ENCODE data around the gene DCHS1.
"Not testable (repeated sequence)": the region's sequence is repeated elsewhere in the genome, so short reads cannot be mapped to it uniquely, and the experiment has no call there.

DCHS1 gene, protein sequence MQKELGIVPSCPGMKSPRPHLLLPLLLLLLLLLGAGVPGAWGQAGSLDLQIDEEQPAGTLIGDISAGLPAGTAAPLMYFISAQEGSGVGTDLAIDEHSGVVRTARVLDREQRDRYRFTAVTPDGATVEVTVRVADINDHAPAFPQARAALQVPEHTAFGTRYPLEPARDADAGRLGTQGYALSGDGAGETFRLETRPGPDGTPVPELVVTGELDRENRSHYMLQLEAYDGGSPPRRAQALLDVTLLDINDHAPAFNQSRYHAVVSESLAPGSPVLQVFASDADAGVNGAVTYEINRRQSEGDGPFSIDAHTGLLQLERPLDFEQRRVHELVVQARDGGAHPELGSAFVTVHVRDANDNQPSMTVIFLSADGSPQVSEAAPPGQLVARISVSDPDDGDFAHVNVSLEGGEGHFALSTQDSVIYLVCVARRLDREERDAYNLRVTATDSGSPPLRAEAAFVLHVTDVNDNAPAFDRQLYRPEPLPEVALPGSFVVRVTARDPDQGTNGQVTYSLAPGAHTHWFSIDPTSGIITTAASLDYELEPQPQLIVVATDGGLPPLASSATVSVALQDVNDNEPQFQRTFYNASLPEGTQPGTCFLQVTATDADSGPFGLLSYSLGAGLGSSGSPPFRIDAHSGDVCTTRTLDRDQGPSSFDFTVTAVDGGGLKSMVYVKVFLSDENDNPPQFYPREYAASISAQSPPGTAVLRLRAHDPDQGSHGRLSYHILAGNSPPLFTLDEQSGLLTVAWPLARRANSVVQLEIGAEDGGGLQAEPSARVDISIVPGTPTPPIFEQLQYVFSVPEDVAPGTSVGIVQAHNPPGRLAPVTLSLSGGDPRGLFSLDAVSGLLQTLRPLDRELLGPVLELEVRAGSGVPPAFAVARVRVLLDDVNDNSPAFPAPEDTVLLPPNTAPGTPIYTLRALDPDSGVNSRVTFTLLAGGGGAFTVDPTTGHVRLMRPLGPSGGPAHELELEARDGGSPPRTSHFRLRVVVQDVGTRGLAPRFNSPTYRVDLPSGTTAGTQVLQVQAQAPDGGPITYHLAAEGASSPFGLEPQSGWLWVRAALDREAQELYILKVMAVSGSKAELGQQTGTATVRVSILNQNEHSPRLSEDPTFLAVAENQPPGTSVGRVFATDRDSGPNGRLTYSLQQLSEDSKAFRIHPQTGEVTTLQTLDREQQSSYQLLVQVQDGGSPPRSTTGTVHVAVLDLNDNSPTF (N-terminal part only)

DNA sequence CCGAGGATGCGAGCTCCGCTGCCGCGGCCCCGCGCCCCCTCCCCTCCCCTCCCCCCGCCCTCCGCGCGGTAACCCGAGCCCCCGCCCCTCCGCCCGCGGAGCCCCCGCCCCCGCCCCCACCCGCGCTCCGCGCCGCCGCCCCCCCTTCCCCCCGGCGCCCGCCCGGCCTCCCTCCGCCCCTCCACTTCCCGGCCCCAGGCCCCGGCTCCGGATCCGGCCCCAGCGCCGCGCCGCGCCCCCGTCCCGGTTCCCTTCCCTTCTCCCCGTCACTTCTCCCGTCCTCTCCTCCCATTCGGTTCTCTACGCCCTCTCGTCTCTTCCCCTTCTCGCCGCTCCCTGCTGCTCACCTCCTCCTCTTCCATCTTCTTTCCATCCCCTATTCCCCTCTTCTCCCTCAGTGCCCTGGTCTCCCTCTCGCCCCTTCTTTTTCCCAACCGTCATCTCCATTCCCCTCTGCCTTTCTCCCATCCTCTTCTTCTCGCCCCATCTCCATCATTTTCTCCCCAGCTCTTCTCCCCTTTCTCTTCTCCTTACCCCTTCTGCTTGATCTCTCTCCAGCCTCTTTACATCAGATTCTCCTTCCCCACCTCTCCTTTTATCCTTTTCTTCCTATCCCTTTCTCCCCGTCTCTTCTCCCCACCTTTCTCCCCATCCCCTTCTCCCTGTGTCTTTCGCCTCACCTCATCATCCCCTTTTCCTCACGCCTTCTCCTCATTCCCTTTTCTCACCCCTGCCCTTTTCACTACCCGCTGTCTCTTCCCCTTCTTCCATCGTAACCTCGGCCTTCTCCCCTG, at the start of gene DCHS1:
TSS of gene DCHS1 (minus strand) at position 20 of the 794 bp plus-strand sequence. CDS start 14,196 bp downstream, outside the sequence.
- DNase-seq (ENCODE audit: low read depth): peak; percentile 14

DNA sequence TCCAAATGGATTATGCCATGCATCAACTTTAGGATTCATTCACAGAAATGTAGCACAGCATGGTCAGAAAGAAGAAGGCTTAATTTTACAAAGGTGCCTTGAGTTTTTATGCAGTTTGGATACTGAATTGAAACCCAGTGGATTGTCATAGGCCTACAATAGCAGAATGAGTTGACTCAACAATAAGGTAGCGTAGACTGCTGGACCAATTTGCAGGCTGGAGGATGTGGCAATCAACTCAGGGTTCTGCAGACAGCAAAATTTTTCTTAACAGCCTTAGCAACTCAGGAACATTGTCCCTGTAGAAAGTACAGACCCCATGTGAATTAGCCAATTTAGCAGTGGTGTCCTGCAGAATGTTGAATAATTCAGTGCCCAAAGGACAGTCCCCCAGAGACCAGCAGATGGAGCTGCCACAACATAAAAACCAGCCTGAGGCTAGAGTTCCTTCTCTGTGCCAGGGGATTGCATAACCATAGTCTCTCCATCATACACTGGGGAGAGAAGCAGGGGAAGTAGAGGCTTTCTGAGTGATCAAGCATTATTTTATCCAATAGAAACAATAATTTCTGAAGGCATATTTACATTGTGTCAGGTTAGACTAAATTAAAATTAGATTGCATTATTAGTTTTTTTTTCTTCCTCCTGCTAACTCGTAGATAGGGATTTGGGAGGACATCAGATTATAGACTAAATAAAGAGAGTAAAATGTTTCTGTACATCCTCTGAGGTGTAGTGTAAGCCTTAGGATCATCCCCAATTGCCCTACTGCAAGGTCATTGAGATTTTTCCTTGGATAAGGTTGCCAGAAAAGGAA, 47.8 kb upstream of the DCHS1 start:
- peak; percentile 15 for DNase-seq (ENCODE audit: low read depth)

DNA sequence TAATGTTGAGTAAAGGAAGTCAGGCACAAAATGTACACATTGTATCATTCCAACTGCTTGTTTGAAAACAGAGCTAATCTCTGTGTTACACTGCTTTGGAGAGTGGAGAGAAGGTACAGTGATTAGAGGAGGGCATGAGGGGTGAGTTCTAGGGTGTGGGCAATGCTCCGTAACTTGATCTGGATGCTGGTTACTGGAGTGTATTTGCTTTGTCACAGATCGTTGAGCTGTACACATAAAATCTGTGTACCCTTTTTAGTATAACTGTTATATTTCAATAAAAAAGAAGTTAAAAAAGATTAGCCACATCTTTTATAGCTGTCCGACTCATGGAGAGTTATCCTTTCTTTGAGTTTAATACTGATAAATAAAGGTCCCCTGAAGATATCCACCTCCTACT, 46.3 kb upstream of the DCHS1 start:
- DNase-seq (ENCODE audit: low read depth): not testable (repeated sequence)

DNA sequence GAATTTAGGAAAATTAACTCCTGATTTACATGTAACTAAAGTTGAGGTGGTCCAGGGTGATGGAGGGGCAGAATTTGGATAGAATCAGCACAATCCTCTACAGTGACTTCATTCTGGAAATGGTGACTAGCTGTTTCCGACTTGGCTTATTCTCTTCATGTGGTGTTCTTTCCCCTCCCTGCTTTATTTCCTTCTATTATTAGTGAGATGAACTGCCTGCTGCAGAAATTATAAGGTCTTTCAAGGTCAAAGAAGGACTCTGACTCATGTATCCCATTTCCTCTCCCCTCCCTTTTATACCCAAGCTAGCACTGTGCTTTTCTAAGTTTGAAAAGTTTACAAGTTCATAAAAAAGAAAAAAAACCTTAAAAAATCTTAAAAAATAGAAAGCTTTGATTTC, 39.8 kb upstream of the DCHS1 start:
- peak; percentile 16 for DNase-seq (ENCODE audit: low read depth)

DNA sequence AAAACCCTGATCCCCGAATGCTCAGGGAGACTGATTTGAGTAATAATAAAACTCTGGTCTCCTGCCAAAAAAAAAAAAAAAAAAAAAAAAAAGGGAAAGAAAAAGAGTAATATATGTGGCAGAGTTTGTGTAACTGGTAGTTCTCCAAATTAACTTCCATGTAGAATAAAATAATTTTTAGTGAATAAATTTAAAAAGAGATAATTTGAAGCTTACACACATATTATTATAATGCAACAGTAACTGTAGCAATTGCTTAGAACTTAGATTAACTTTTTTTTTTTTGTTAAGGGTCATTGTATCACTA, 38.6 kb upstream of the DCHS1 start:
- DNase-seq (ENCODE audit: low read depth): no peak

DNA sequence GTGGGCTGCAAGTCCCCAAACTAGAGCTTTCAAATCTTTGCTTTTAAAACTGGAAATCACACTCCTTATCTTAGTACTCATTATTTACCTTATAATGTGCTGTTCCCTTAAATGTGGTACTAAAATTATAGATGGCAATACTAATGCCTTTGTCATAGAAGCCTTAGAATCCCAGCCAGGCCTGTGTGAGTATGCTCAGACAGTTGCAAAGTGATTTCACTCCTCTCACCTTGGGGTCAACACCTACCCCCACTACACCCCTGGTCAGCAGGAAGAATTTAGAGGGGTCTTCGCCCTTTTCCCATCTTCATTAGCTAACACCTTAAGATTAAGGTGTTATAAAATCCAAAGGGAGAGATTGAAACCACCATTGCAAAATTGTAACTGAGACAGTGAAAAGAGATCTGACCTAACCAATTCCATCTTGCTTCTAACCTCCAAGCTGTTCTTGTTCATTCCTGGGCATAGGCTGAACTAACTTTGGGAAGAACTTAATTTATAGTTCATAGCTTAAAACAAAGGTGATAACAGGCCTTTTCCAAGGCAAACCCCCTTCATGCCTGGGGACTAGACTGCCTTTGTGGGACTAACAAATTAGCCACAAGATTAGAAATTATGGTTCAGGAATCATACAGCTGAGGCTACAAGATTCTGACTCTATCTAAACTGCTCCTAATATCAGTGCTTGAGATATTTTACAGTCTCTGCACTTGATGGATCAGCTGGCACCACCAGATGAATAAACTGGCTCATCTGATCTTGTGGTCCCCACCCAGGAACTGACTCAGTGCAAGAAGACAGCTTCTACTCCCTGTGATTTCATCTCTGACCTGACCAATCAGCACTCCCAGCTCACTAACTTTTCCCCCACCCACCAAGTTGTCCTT, 38.0 kb upstream of the DCHS1 start:
- peak; percentile 48 for DNase-seq (ENCODE audit: low read depth)

DNA sequence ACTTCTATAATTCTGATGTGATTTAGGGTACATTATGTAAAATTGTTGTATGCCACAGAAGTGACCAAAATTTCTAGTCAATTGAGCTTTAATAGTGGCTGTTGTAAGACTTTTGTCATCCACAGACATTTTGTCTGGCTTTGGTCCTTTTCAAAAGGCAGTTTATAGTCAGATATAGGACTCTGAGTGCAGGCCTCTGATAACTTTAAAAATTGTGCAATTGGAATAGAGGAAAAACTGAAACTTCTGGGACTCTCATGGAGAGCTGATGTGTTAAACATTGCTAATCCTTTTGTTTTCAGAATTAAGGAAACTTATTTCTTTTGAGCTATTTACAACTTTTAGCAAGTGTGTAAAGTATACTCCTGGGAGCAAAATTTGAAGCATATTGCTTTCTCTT, 36.5 kb upstream of the DCHS1 start:
- no peak for DNase-seq (ENCODE audit: low read depth)

DNA sequence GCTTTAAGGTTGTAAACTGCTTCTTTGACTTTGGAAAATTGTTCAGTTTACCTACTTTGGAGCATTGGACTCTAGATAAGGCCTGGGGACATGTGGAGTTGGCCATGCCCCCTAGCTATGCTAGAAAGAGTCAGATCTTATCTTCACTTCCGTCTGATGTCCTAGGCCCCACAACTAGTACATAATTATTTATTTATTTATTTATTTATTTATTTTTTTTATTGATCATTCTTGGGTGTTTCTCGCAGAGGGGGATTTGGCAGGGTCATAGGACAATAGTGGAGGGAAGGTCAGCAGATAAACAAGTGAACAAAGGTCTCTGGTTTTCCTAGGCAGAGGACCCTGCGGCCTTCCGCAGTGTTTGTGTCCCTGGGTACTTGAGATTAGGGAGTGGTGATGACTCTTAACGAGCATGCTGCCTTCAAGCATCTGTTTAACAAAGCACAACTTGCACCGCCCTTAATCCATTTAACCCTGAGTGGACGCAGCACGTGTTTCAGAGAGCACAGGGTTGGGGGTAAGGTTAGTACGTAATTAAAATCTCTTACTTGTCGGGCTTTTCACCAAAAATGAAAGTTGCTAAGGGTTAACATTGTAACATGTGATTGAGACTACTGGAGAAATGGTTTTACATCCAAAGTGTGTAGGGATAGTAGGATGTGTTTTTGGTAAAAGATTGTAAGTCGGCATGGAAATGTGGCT, 35.0 kb upstream of the DCHS1 start:
- not testable (repeated sequence) for DNase-seq (ENCODE audit: low read depth)

DNA sequence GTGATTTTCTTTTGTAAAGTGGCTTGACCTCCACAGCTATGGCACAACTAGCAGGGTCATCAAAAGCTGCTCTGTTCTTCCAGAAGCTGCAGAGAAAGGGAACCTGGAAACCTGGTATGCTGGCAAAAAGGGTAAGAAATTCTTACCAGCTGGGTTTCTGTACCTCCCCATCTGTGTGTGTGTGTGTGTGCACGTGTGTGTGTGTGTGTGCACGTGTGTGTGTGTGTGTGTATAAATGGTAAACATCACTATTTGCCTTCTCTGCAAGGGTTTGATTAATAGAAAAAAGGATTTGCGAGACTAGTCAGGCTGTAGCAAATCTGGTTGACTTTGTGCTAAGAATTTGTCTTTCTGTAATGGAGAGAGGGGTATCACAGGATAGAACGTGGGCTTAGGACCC, 32.3 kb upstream of the DCHS1 start:
- DNase-seq (ENCODE audit: low read depth): no peak

DNA sequence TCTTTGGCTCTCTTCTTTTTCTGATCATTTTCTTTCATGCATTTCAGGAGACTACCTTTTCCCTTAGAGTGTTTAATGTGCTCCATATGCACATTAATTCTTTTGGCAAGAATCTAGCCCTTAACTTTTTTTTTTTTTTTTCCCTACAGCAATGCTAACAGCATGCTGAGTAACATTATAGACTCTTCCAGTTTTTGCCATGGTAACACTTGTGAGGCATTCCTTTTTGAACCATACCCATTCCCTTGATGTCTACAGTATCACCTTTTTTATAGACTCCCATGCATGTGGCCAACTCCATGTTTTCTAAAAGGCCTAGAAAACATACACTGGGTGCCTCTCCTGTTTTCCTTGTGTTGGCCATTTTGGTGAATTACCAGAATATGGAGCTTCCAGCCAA, 30.4 kb upstream of the DCHS1 start:
- no peak for DNase-seq (ENCODE audit: low read depth)

DNA sequence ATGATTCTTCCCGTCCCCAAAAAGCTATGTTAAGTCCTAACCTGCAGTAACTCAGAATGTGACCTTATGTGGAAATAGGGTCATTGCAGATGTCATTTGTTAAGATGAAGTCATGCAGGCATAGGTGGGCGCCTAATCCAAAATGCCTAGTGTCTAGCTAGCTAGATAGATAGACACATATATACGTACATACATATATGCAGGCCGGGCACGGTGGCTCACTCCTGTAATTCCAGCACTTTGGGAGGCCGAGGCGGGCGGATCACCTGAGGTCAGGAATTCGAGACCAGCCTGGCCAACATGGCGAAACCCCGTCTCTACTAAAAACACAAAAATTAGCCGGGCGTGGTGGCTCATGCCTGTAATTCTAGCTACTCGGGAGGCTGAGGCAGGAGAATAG, 28.5 kb upstream of the DCHS1 start:
- DNase-seq (ENCODE audit: low read depth): not testable (repeated sequence)

DNA sequence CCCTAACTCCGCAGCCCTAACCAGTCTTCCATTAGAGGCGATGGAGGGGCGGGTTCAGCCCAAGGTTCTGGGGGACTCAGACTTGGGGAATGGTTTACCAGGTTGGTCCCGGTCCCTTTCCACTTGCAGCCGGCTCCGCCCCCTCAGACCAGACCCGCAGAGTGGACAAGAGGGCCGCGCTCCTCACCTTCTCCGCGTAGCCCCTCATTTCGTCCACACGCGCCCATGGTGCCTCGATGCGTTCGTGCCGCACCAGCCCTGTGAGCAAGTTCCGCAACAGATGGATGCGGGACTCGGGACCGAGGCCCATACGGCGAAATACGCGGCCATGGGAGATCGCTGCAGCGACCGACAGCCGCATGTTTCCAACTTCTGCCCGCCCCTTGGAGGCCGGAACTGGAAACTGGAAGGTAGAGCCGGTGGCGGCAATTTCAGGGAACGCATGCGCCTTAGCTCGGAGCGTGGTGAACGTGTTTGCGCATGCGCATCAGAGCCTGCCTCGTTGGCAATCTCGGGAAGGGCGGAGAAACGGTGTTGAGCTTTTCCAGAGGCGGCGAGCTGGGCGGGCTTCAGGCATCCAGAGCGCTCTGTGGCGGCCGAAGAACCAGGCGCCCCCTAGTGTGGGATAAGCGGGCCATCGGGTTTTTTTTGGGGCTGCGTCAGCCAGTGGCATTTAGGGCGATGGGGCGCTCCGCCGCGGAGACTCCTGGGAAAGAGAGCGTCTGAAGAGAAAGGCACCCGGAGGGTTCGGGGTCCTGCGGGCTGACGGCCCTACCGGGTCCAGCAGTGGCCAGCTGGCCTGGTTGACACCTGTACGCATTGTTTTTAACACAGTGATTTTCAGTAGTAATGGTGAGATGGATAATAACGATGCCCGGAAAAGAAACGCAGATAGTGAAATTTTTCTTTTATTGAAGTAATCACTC, 27.6 kb upstream of the DCHS1 start, which contains the start of gene MRPL17:
TSS of gene MRPL17 (minus strand) at position 405 of the 926 bp plus-strand sequence. CDS start at position 361, 44 bp downstream.
- DNase-seq (ENCODE audit: low read depth): peak; percentile 99

DNA sequence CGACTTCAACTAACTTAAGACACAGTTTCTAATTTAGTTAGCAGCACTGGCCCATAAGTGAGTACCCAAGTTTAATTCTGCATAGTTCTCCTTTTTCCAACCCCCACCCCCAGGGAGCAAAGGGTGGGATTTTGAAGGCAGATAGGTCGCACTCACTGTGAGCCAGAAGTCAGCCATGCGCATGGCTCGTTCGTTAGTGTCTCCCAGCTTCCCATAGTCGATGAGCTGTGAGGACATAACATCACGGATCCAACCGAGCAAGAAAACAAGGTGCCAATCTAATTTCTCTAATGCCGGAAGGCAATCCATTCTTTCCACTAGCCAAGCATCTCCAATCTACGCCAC, 27.0 kb upstream of the DCHS1 start:
- no peak for DNase-seq (ENCODE audit: low read depth)

DNA sequence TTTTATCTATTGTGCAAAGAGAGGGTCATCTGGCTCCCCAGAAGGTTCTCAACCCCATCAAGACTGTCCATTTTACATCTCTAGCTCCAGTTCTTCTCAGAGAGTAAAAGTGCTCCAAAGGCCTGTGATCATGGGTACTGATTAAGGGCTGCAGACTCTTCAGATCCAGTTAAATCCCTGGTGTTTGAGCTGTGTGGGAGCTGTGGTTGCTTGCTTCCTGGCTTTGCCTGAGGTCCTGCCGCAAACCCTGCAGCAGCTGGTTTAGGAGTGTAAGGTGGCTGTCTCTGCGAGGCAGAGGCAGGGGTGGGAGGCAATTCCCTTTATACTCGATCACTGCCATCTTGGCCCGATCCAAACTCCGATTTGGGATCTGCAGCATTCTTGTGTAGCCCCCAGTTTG, 26.3 kb upstream of the DCHS1 start:
- DNase-seq (ENCODE audit: low read depth): no peak

DNA sequence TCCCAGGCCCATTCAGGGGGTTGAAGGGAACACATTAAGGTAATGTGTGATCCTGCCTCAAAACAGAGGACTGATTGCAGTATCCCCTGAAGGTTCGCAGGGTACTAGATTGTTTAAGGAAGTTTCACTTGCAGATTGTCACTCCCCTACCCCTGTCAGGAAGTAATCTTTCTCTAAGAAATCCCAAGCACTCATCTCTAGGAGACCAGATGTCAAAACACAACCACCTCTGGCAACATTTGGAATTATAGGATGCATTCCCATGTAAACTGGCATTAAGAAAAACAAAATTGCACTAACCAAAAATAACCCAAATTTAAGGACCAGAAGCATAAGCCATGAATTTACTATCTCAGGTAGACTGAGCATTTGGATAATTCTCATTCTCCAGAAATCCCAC, 25.9 kb upstream of the DCHS1 start:
- DNase-seq (ENCODE audit: low read depth): no peak

DNA sequence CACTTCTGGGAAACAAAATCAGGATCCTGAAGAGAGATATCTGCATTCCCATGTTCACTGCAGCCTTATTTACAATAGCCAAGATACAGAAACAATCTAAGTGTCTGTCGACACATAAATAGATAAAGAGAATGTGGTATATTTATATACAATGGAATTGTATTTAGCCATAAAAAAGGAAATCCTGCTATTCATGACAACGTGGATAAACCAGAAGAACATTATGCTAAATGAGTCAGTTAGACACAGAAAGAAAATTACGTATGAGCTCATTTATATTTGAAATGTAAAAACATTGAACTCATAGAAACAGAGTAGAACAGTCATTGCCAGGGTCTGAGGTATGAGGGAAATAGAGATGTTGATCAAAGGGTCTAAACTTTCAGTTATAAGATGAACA, 21.4 kb upstream of the DCHS1 start:
- no peak for DNase-seq (ENCODE audit: low read depth)

DNA sequence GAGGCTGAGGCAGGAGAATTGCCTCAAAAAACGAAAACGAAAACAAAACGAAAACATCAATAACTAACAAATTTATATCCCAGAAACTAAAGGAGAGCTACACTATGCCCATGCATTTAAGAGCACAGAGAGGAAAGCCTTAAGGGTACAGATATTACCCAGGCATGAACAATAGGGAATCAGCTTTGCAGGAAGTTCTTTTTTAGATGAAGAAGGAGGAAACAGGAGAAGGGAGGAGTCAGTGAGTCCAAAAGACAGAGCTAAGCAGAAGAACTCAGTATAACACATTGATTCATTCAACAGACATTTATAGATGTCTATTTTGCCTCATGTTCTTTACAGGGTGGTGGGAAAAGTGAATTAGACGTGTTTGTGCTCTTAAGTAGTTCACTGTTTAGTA, 19.3 kb upstream of the DCHS1 start:
- no peak for DNase-seq (ENCODE audit: low read depth)

DNA sequence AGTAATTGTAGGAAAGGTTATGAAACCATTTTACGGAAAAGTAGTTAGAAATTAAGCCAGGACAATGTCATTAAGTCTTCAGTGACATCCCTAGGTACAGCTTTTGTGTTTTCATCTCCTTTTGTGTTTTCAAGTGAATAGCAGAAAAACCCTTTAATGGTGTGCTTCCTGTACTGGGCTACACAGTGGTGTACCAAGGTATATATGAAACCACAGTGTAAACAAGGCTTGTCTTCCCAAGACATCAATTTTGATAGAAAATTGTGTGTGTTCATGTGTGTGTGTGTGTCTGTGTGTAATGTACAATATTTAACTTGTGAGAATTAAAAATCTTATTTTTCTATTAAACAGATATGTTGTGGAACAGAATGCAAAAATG, 18.6 kb upstream of the DCHS1 start:
- no peak for DNase-seq (ENCODE audit: low read depth)

Measured in stimulated activated CD4-positive, alpha-beta T cell treated with anti-CD3 and anti-CD28 coated beads, Interleukin-2, amount 100 ng/mL, for 4 hours (primary cell).